Duodenal mucosa (tissue), 2 donors: ENCODE results near the gene ZNF692.

Experiments
- H3K27ac ChIP-seq: one replicate; pipeline ENCODE4 v1.7.0; 2013; ENCODE audit warnings: low read depth, low read length
- H3K27me3 ChIP-seq, 2 donors: one replicate each; pipeline ENCODE4 v1.7.0; 2013; ENCODE audit warnings: low read length in 2 of 2, control low read depth in 1 of 2; ENCODE audit not compliant: insufficient read depth in 2 of 2, control insufficient read depth in 1 of 2
- H3K36me3 ChIP-seq, 2 donors: one replicate each; pipeline ENCODE4 v1.7.0; 2013; ENCODE audit warnings: low read length in 2 of 2, control low read depth in 1 of 2; ENCODE audit not compliant: insufficient read depth in 2 of 2, control insufficient read depth in 1 of 2
- H3K4me1 ChIP-seq, 2 donors: one replicate each; pipeline ENCODE4 v1.7.0; 2013; ENCODE audit warnings: low read length in 2 of 2, control low read depth in 1 of 2; ENCODE audit not compliant: insufficient read depth in 2 of 2, control insufficient read depth in 1 of 2
- H3K4me3 ChIP-seq, 2 donors: one replicate each; pipeline ENCODE4 v1.7.0; 2013; ENCODE audit warnings: low read length in 2 of 2, low read depth in 1 of 2
- H3K9ac ChIP-seq, 2 donors: one replicate each; pipeline ENCODE4 v1.7.0; 2013; ENCODE audit warnings: low read length in 2 of 2, low read depth in 1 of 2
- H3K9me3 ChIP-seq, 2 donors: one replicate each; pipeline ENCODE4 v1.7.0; 2013; ENCODE audit warnings: low read length in 2 of 2, control low read depth in 1 of 2; ENCODE audit not compliant: control insufficient read depth in 1 of 2

The ZNF692 gene

GRCh38 chr1:248825136-248825535 is 33.7 kb downstream of the ZNF692 start:
- H3K4me3 ChIP-seq, result peak overlapping the region; percentile 74 to 99
- H3K27me3 ChIP-seq, result no peaks in the 10 kb centered on the region
- H3K9ac ChIP-seq, result peak overlapping the region; percentile 74 to 98
- H3K4me1 ChIP-seq, result peaks cover 41 to 45% of the 10 kb centered on the region in 2 donors
- peaks cover 8 to 31% of the 10 kb centered on the region in 2 donors for H3K36me3 ChIP-seq
- no peaks in the 10 kb centered on the region for H3K9me3 ChIP-seq
- H3K27ac ChIP-seq, result no peak overlapping the region

- no peak overlapping the region for H3K27ac ChIP-seq
- H3K36me3 ChIP-seq, result peaks cover 8 to 35% of the 10 kb centered on the region in 2 donors
- H3K4me3 ChIP-seq, result peak overlapping the region; percentile 74 to 99
- peaks cover 41 to 45% of the 10 kb centered on the region in 2 donors for H3K4me1 ChIP-seq
- peak overlapping the region; percentile 74 to 98 for H3K9ac ChIP-seq
- no peaks in the 10 kb centered on the region for H3K27me3 ChIP-seq
- H3K9me3 ChIP-seq, result no peaks in the 10 kb centered on the region
Observed at GRCh38 chr1:248824701-248825100, 34.2 kb downstream of the ZNF692 start.

GRCh38 chr1:248824301-248824700 is 34.6 kb downstream of the ZNF692 start:
- Histone ChIP-seq H3K9me3 (no peaks in the 10 kb centered on the region), H3K27me3 (no peaks in the 10 kb centered on the region), H3K4me1 (peaks cover 41 to 45% of the 10 kb centered on the region in 2 donors), H3K9ac (peak overlapping the region in 1 of 2 donors; percentile 74), H3K36me3 (peaks cover 8 to 35% of the 10 kb centered on the region in 2 donors), H3K4me3 (peak overlapping the region; percentile 74 to 99), H3K27ac (no peak overlapping the region)

- H3K9me3 ChIP-seq, result no peaks in the 10 kb centered on the region
- peaks cover 41 to 49% of the 10 kb centered on the region in 2 donors for H3K4me1 ChIP-seq
- no peak overlapping the region for H3K9ac ChIP-seq
- H3K4me3 ChIP-seq, result peak overlapping the region; percentile 11 to 74
- no peaks in the 10 kb centered on the region for H3K27me3 ChIP-seq
- H3K36me3 ChIP-seq, result peaks cover 8 to 40% of the 10 kb centered on the region in 2 donors
- no peak overlapping the region for H3K27ac ChIP-seq
Observed at GRCh38 chr1:248823517-248824001, 35.3 kb downstream of the ZNF692 start.

- Histone ChIP-seq H3K36me3 (peaks cover 8 to 44% of the 10 kb centered on the region in 2 donors), H3K27ac (no peak overlapping the region), H3K27me3 (no peaks in the 10 kb centered on the region), H3K4me1 (peaks cover 40 to 51% of the 10 kb centered on the region in 2 donors), H3K9ac (no peak overlapping the region), H3K4me3 (peak overlapping the region in 1 of 2 donors; percentile 11), H3K9me3 (no peaks in the 10 kb centered on the region)
Observed at GRCh38 chr1:248822148-248823032, 36.5 kb downstream of the ZNF692 start.

- Histone ChIP-seq H3K9me3 (no peaks in the 10 kb centered on the region), H3K27ac (no peak overlapping the region), H3K9ac (no peak overlapping the region), H3K36me3 (peaks cover 12 to 52% of the 10 kb centered on the region in 2 donors), H3K4me1 (peaks cover 32 to 48% of the 10 kb centered on the region in 2 donors), H3K4me3 (no peak overlapping the region), H3K27me3 (no peaks in the 10 kb centered on the region)
Observed at GRCh38 chr1:248821641-248822040, 37.2 kb downstream of the ZNF692 start.

GRCh38 chr1:248821101-248821500 is 37.8 kb downstream of the ZNF692 start:
- no peaks in the 10 kb centered on the region for H3K9me3 ChIP-seq
- H3K4me3 ChIP-seq, result no peak overlapping the region
- H3K27me3 ChIP-seq, result no peaks in the 10 kb centered on the region
- no peak overlapping the region for H3K9ac ChIP-seq
- H3K27ac ChIP-seq, result no peak overlapping the region
- H3K4me1 ChIP-seq, result peaks cover 31 to 45% of the 10 kb centered on the region in 2 donors
- peaks cover 17 to 57% of the 10 kb centered on the region in 2 donors for H3K36me3 ChIP-seq

GRCh38 chr1:248820041-248820585 is 38.8 kb downstream of the ZNF692 start:
- Histone ChIP-seq H3K9me3 (no peaks in the 10 kb centered on the region), H3K27me3 (no peaks in the 10 kb centered on the region), H3K36me3 (peaks cover 25 to 67% of the 10 kb centered on the region in 2 donors), H3K4me3 (no peak overlapping the region), H3K27ac (no peak overlapping the region), H3K4me1 (peaks cover 30 to 42% of the 10 kb centered on the region in 2 donors), H3K9ac (no peak overlapping the region)

GRCh38 chr1:248818505-248819374 is 40.1 kb downstream of the ZNF692 start:
- Histone ChIP-seq H3K4me1 (peaks cover 17 to 28% of the 10 kb centered on the region in 2 donors), H3K4me3 (no peak overlapping the region), H3K9me3 (no peaks in the 10 kb centered on the region), H3K36me3 (peaks cover 32 to 73% of the 10 kb centered on the region in 2 donors), H3K9ac (no peak overlapping the region), H3K27me3 (no peaks in the 10 kb centered on the region), H3K27ac (no peak overlapping the region)
